Stimulated activated naive CD8-positive, alpha-beta T cell treated with anti-CD3 and anti-CD28 coated beads, Interleukin-15, Interleukin-2, amounts not matched to agents 100 U/mL and 50 U/mL, for 24 hours (primary cell): ENCODE results near the gene PLXNA2.

ENCODE experiments used
- ATAC-seq: fragments of 150-1000 bp; cut with Tn5 transposase; one replicate; pipeline ENCODE4 v1.10.0; 2021
- DNase-seq: peaks from one replicate; pipeline ENCODE4 v3.0.0; 2021

The PLXNA2 gene

GRCh38 chr1:208093754-208094719, 150.1 kb downstream of the PLXNA2 start:
- DNase-seq (peak; percentile 76), ATAC-seq (peak; percentile 68)

GRCh38 chr1:208093046-208093445, 151.1 kb downstream of the PLXNA2 start:
- ATAC-seq (no peak), DNase-seq (no peak)

GRCh38 chr1:208090388-208091301, 153.5 kb downstream of the PLXNA2 start:
- no peak for DNase-seq
- no peak for ATAC-seq

- DNase-seq (no peak), ATAC-seq (no peak)
Observed at GRCh38 chr1:208089761-208090370, 154.3 kb downstream of the PLXNA2 start.

- DNase-seq (no peak), ATAC-seq (no peak)
Observed at GRCh38 chr1:208089149-208089548, 155.0 kb downstream of the PLXNA2 start.

GRCh38 chr1:208088319-208088718, 155.9 kb downstream of the PLXNA2 start:
- ATAC-seq: no peak
- no peak for DNase-seq

- ATAC-seq (no peak), DNase-seq (no peak)
Observed at GRCh38 chr1:208085655-208086515, 158.3 kb downstream of the PLXNA2 start.

- DNase-seq (no peak), ATAC-seq (no peak)
Observed at GRCh38 chr1:208084764-208085163, 159.4 kb downstream of the PLXNA2 start.

- DNase-seq (no peak), ATAC-seq (no peak)
Observed at GRCh38 chr1:208084220-208084619, 160.0 kb downstream of the PLXNA2 start.

GRCh38 chr1:208083715-208084085, 160.5 kb downstream of the PLXNA2 start:
- DNase-seq (no peak), ATAC-seq (no peak)

GRCh38 chr1:208083016-208083714, 161.0 kb downstream of the PLXNA2 start:
- DNase-seq (no peak), ATAC-seq (no peak)

GRCh38 chr1:208081972-208082371, 162.2 kb downstream of the PLXNA2 start:
- DNase-seq (no peak), ATAC-seq (no peak)

- ATAC-seq: no peak
- DNase-seq: no peak
Observed at GRCh38 chr1:208080396-208081286, 163.5 kb downstream of the PLXNA2 start.

- ATAC-seq: no peak
- DNase-seq: no peak
Observed at GRCh38 chr1:208079161-208079560, 165.0 kb downstream of the PLXNA2 start.

- ATAC-seq: no peak
- DNase-seq: no peak
Observed at GRCh38 chr1:208078752-208079151, 165.4 kb downstream of the PLXNA2 start.

- DNase-seq (no peak), ATAC-seq (peak; percentile 23)
Observed at GRCh38 chr1:208077232-208078075, 166.7 kb downstream of the PLXNA2 start.

- no peak for ATAC-seq
Observed at GRCh38 chr1:208074353-208074752, 169.8 kb downstream of the PLXNA2 start.

GRCh38 chr1:208071435-208072031, 172.7 kb downstream of the PLXNA2 start:
- ATAC-seq (no peak), DNase-seq (no peak)

More at GRCh38 chr1:208074353-208074752, 169.8 kb downstream of the PLXNA2 start:
- no peak for DNase-seq
